ENCODE results near the gene KRTAP10-12.

- TF ChIP-seq REST (IDR thresholded peaks at IDR 0.05; ENCODE audit: insufficient read depth in 1 of 2, low read depth in 2 of 2, low read length in 1 of 2): no peak
- no peak for TF ChIP-seq POLR2AphosphoS5 (IDR thresholded peaks at IDR 0.05; ENCODE audit: low read depth, low read length)
Observed at GRCh38 chr21:44658541-44658910, 38.4 kb upstream of the KRTAP10-12 start.

Measured in Panc1 (cell line).